ENCODE measurements around the gene ADGRB3. TPM values are rescaled to one million over a fixed set of nuclear protein-coding genes. Genes with fewer than 3 reads are reported as not detected.

ADGRB3 gene
- total and polyA plus RNA-seq, 10 of the 15 experiments (the other 5 are each of a cell fraction or from before 2014, with no cell fraction given) = 0.03 to 0.06 TPM; not detected in 8

DNA sequence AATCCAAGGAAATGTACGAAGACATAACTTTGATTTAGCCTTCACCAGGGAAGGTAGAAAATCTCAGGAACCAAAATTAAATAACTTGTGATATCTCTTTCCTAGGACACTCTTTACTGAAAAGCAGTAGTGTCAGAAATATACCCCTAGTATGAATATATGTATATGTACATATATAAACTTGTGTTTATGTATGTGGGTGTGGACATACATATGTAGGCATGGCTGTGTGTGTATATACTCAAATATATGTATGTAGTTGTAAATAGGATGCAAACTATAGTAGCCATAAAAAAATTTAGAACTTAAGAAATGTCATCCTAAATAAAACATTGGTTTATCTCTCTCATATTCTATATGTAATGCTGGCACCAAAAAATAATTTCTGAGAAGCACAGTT is 500.8 kb downstream of the ADGRB3 start:
- Histone ChIP-seq H3K36me3 (ENCODE audit: control insufficient read depth in 2 of 2, insufficient read depth in 2 of 2, low read length in 1 of 2) (no peaks in the 10 kb centered on the region), H3K27me3 (replicated peaks in 1 of 2; ENCODE audit: control insufficient read depth in 2 of 2, insufficient read depth in 2 of 2, low read length in 1 of 2) (no peaks in the 10 kb centered on the region), H3K4me1 (ENCODE audit: control insufficient read depth, insufficient read depth, low read length) (no peaks in the 10 kb centered on the region), H3K27ac (ENCODE audit: control insufficient read depth, insufficient read depth) (no peak overlapping the region), H3K79me2 (ENCODE audit: control insufficient read depth, insufficient read depth, low read length) (no peaks in the 10 kb centered on the region), H3K4me2 (ENCODE audit: control insufficient read depth, insufficient read depth) (no peak overlapping the region), H3K4me3 (no peak overlapping the region), H3K9ac (ENCODE audit: control insufficient read depth, insufficient read depth, low read length) (no peak overlapping the region), H2AFZ (ENCODE audit: control insufficient read depth, low read depth, low read length) (no peak overlapping the region), H4K20me1 (ENCODE audit: control insufficient read depth, insufficient read depth) (no peaks in the 10 kb centered on the region), H3K9me3 (replicated peaks; ENCODE audit: control insufficient read depth, insufficient read depth, low read length) (no peaks in the 10 kb centered on the region)
- RAD21 ChIA-PET (ENCODE audit: unreplicated experiment) = no interaction called here
- WGBS (ENCODE audit: insufficient coverage, insufficient replicate concordance, low lambda C conversion rate, missing lambda C conversion rate) = 0% methylated on average over 1 of the region's 1 CpG
- FAIRE-seq (no peak), ATAC-seq (no peak), DNase-seq (ENCODE audit: low read depth, low spot score) (no peak)
- no TSS peak for BruUV-seq (replicated peaks)
- POLR2A ChIA-PET = no interaction called here
- in situ Hi-C loops (cut with MboI) (no loop called here), intact Hi-C loops (cut with micrococcal nuclease; ENCODE audit: unreplicated experiment) (no loop called here)
- TF ChIP-seq POLR2AphosphoS5 (IDR thresholded peaks at IDR 0.05; ENCODE audit: low read length) = no peak
- TF ChIP-seq BMI1 (IDR thresholded peaks at IDR 0.05; ENCODE audit: borderline replicate concordance) = no peak
- no peak for TF ChIP-seq HDGF (IDR thresholded peaks at IDR 0.05)
- TF ChIP-seq KLF5 (IDR thresholded peaks at IDR 0.05; ENCODE audit: partially characterized antibody) = no peak
- TF ChIP-seq POLR2A (IDR thresholded peaks at IDR 0.05; ENCODE audit: low read depth, low read length) = no peak
- TF ChIP-seq JUND (IDR thresholded peaks at IDR 0.05; ENCODE audit: low read depth, low read length) = no peak
- no peak for TF ChIP-seq RUNX3 (IDR thresholded peaks at IDR 0.05; ENCODE audit: low read length)
- TF ChIP-seq, protein P1, sequence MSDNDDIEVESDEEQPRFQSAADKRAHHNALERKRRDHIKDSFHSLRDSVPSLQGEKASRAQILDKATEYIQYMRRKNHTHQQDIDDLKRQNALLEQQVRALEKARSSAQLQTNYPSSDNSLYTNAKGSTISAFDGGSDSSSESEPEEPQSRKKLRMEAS (IDR thresholded peaks at IDR 0.05; ENCODE audit: low read depth, low read length) = no peak
- no peak for TF ChIP-seq TCF12 (IDR thresholded peaks at IDR 0.05; ENCODE audit: low read depth, low read length)
- no peak for TF ChIP-seq ETV6 (conservative IDR thresholded peaks at IDR 0.05 in 1 of 2, IDR thresholded peaks at IDR 0.05 in 1 of 2; ENCODE audit: borderline replicate concordance in 1 of 2, low read depth in 1 of 2)
- TF ChIP-seq, protein P2, sequence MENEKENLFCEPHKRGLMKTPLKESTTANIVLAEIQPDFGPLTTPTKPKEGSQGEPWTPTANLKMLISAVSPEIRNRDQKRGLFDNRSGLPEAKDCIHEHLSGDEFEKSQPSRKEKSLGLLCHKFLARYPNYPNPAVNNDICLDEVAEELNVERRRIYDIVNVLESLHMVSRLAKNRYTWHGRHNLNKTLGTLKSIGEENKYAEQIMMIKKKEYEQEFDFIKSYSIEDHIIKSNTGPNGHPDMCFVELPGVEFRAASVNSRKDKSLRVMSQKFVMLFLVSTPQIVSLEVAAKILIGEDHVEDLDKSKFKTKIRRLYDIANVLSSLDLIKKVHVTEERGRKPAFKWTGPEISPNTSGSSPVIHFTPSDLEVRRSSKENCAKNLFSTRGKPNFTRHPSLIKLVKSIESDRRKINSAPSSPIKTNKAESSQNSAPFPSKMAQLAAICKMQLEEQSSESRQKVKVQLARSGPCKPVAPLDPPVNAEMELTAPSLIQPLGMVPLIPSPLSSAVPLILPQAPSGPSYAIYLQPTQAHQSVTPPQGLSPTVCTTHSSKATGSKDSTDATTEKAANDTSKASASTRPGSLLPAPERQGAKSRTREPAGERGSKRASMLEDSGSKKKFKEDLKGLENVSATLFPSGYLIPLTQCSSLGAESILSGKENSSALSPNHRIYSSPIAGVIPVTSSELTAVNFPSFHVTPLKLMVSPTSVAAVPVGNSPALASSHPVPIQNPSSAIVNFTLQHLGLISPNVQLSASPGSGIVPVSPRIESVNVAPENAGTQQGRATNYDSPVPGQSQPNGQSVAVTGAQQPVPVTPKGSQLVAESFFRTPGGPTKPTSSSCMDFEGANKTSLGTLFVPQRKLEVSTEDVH (IDR thresholded peaks at IDR 0.05; ENCODE audit: low read depth, partially characterized antibody) = no peak
- TF ChIP-seq, protein P3, sequence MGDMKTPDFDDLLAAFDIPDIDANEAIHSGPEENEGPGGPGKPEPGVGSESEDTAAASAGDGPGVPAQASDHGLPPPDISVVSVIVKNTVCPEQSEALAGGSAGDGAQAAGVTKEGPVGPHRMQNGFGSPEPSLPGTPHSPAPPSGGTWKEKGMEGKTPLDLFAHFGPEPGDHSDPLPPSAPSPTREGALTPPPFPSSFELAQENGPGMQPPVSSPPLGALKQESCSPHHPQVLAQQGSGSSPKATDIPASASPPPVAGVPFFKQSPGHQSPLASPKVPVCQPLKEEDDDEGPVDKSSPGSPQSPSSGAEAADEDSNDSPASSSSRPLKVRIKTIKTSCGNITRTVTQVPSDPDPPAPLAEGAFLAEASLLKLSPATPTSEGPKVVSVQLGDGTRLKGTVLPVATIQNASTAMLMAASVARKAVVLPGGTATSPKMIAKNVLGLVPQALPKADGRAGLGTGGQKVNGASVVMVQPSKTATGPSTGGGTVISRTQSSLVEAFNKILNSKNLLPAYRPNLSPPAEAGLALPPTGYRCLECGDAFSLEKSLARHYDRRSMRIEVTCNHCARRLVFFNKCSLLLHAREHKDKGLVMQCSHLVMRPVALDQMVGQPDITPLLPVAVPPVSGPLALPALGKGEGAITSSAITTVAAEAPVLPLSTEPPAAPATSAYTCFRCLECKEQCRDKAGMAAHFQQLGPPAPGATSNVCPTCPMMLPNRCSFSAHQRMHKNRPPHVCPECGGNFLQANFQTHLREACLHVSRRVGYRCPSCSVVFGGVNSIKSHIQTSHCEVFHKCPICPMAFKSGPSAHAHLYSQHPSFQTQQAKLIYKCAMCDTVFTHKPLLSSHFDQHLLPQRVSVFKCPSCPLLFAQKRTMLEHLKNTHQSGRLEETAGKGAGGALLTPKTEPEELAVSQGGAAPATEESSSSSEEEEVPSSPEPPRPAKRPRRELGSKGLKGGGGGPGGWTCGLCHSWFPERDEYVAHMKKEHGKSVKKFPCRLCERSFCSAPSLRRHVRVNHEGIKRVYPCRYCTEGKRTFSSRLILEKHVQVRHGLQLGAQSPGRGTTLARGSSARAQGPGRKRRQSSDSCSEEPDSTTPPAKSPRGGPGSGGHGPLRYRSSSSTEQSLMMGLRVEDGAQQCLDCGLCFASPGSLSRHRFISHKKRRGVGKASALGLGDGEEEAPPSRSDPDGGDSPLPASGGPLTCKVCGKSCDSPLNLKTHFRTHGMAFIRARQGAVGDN (IDR thresholded peaks at IDR 0.05) = no peak
- TF ChIP-seq, protein P4, sequence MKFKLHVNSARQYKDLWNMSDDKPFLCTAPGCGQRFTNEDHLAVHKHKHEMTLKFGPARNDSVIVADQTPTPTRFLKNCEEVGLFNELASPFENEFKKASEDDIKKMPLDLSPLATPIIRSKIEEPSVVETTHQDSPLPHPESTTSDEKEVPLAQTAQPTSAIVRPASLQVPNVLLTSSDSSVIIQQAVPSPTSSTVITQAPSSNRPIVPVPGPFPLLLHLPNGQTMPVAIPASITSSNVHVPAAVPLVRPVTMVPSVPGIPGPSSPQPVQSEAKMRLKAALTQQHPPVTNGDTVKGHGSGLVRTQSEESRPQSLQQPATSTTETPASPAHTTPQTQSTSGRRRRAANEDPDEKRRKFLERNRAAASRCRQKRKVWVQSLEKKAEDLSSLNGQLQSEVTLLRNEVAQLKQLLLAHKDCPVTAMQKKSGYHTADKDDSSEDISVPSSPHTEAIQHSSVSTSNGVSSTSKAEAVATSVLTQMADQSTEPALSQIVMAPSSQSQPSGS (IDR thresholded peaks at IDR 0.05; ENCODE audit: low read length) = no peak
- no peak for TF ChIP-seq KDM1A (IDR thresholded peaks at IDR 0.05; ENCODE audit: borderline replicate concordance)
- SMC1A ChIA-PET (ENCODE audit: uncharacterized antibody, unreplicated experiment) = no interaction called here
- CTCF ChIA-PET = no interaction called here
